H9 (cell line): ENCODE data around the gene ZCCHC8. TPM values are rescaled to one million over a fixed set of nuclear protein-coding genes. Genes with fewer than 3 reads are reported as not detected.

ENCODE experiments used
- DNase-seq: peaks from one replicate; pipeline ENCODE4 v3.0.0-alpha.2; 2017
- H2AFZ ChIP-seq: one replicate; pipeline ENCODE4 v1.6.1; 2013; ENCODE audit warnings: mild to moderate bottlenecking, low read length, control low read depth, moderate library complexity
- H2AK5ac ChIP-seq: 2 replicates; pipeline ENCODE4 v1.6.1; 2013; ENCODE audit warnings: low read length, control low read depth, mixed read lengths; ENCODE audit not compliant: insufficient read length
- H2BK120ac ChIP-seq: one replicate; pipeline ENCODE4 v1.6.1; 2013; ENCODE audit warnings: low read depth, mild to moderate bottlenecking, low read length, control low read depth, inconsistent platforms; ENCODE audit not compliant: poor library complexity, severe bottlenecking
- H2BK12ac ChIP-seq: 2 replicates; pipeline ENCODE4 v1.6.1; 2013; ENCODE audit warnings: low read length, control low read depth, mixed read lengths, low read depth; ENCODE audit not compliant: insufficient read length
- H2BK15ac ChIP-seq: 2 replicates; pipeline ENCODE4 v1.6.1; 2013; ENCODE audit warnings: low read depth, low read length, control low read depth
- H2BK20ac ChIP-seq: one replicate; pipeline ENCODE4 v1.6.1; 2013; ENCODE audit warnings: low read depth, mild to moderate bottlenecking, low read length, control low read depth, inconsistent platforms; ENCODE audit not compliant: poor library complexity, severe bottlenecking
- H2BK5ac ChIP-seq: 2 replicates; pipeline ENCODE4 v1.6.1; 2013; ENCODE audit warnings: low read length, control low read depth, mixed read lengths; ENCODE audit not compliant: insufficient read length
- H3K14ac ChIP-seq: 2 replicates; pipeline ENCODE4 v1.6.1; 2013; ENCODE audit warnings: low read length, control low read depth; ENCODE audit not compliant: insufficient read depth
- H3K18ac ChIP-seq: 2 replicates; pipeline ENCODE4 v1.6.1; 2013; ENCODE audit warnings: low read depth, mild to moderate bottlenecking, mixed read lengths, low read length, control low read depth; ENCODE audit not compliant: insufficient read length
- H3K23ac ChIP-seq: 2 replicates; pipeline ENCODE4 v1.6.1; 2013; ENCODE audit warnings: low read length, control low read depth, mixed read lengths, low read depth; ENCODE audit not compliant: insufficient read length
- H3K23me2 ChIP-seq: 2 replicates; pipeline ENCODE4 v1.6.1; 2013; ENCODE audit warnings: low read depth, mild to moderate bottlenecking, mixed read lengths, low read length, control low read depth; ENCODE audit not compliant: insufficient read length, poor library complexity, severe bottlenecking
- H3K27ac ChIP-seq: 2 replicates; pipeline ENCODE4 v1.5.1; 2013; ENCODE audit warnings: low read length, control low read depth, mixed read lengths, low read depth; ENCODE audit not compliant: insufficient read length
- H3K27me3 ChIP-seq: 2 replicates; pipeline ENCODE4 v1.6.1; 2013; ENCODE audit warnings: low read length, control low read depth, inconsistent platforms; ENCODE audit not compliant: insufficient read depth
- H3K4ac ChIP-seq: 2 replicates; pipeline ENCODE4 v1.6.1; 2013; ENCODE audit warnings: low read depth, mild to moderate bottlenecking, control low read depth, inconsistent platforms, low read length, moderate library complexity
- H3K4me1 ChIP-seq: 2 replicates; pipeline ENCODE4 v1.6.1; 2013; ENCODE audit warnings: low read length, control low read depth, inconsistent platforms; ENCODE audit not compliant: insufficient read depth
- H3K4me2 ChIP-seq: 2 replicates; pipeline ENCODE4 v1.6.1; 2013; ENCODE audit warnings: low read length, control low read depth, mixed read lengths; ENCODE audit not compliant: insufficient read length, insufficient read depth
- H3K56ac ChIP-seq: 2 replicates; pipeline ENCODE4 v1.6.1; 2013; ENCODE audit warnings: low read depth, mild to moderate bottlenecking, mixed read lengths, low read length, control low read depth; ENCODE audit not compliant: insufficient read length
- H3K79me1 ChIP-seq: 2 replicates; pipeline ENCODE4 v1.6.1; 2013; ENCODE audit warnings: low read depth, mild to moderate bottlenecking, moderate library complexity, low read length, control low read depth, inconsistent platforms; ENCODE audit not compliant: insufficient read depth, poor library complexity, severe bottlenecking
- H3K79me2 ChIP-seq: 2 replicates; pipeline ENCODE4 v1.6.1; 2013; ENCODE audit warnings: low read length, control low read depth, inconsistent platforms; ENCODE audit not compliant: insufficient read depth
- H3K9ac ChIP-seq: 2 replicates; pipeline ENCODE4 v1.6.1; 2013; ENCODE audit warnings: low read length, control low read depth, mixed read lengths; ENCODE audit not compliant: insufficient read length; ENCODE audit errors: extremely low read depth
- H3K9me3 ChIP-seq: one replicate; pipeline ENCODE4 v1.6.1; 2013; ENCODE audit warnings: low read depth, low read length, inconsistent platforms; ENCODE audit not compliant: control insufficient read depth
- H3T11ph ChIP-seq: one replicate; pipeline ENCODE4 v1.6.1; 2013; ENCODE audit warnings: mild to moderate bottlenecking, low read length, control low read depth, inconsistent platforms
- H4K20me1 ChIP-seq: one replicate; pipeline ENCODE4 v1.6.1; 2013; ENCODE audit not compliant: control insufficient read depth, insufficient read length, insufficient read depth
- H4K5ac ChIP-seq: 2 replicates; pipeline ENCODE4 v1.6.1; 2013; ENCODE audit warnings: low read depth, mild to moderate bottlenecking, mixed read lengths, low read length, control low read depth; ENCODE audit not compliant: insufficient read length
- H4K8ac ChIP-seq: replicated peaks from 2 replicates; pipeline ENCODE4 v1.6.1; 2013; ENCODE audit warnings: low read length, control low read depth, mixed read lengths, low read depth; ENCODE audit not compliant: insufficient read length
- H4K91ac ChIP-seq: 2 replicates; pipeline ENCODE4 v1.6.1; 2013; ENCODE audit warnings: low read depth, mild to moderate bottlenecking, moderate library complexity, mixed read lengths, low read length, control low read depth; ENCODE audit not compliant: insufficient read length
- H3K27ac Mint-ChIP-seq, 3 experiments: 2 replicates in 2 of 3; 3 replicates in 1 of 3; pipeline ENCODE4 v1.8.0; 2020 to 2021; ENCODE audit warnings: mixed read lengths in 3 of 3, mild to moderate bottlenecking in 1 of 3, moderate library complexity in 1 of 3
- H3K27me3 Mint-ChIP-seq: 2 replicates; pipeline ENCODE4 v1.8.0; 2021; ENCODE audit warnings: low read depth, mild to moderate bottlenecking, moderate library complexity, mixed read lengths
- H3K36me3 Mint-ChIP-seq, 3 experiments: 2 replicates in 2 of 3; 3 replicates in 1 of 3; pipeline ENCODE4 v1.8.0; 2020 to 2021; ENCODE audit warnings: low read depth in 3 of 3, mixed read lengths in 3 of 3; ENCODE audit not compliant: insufficient read depth in 1 of 3
- H3K4me1 Mint-ChIP-seq, 2 experiments: 2 replicates each; pipeline ENCODE4 v1.8.0; 2020; ENCODE audit warnings: mixed read lengths in 2 of 2
- H3K4me3 Mint-ChIP-seq, 2 experiments: 2 replicates in 1 of 2; 3 replicates in 1 of 2; pipeline ENCODE4 v1.8.0; 2020 to 2021; ENCODE audit warnings: mild to moderate bottlenecking in 2 of 2, mixed read lengths in 2 of 2, moderate library complexity in 1 of 2
- H3K9me3 Mint-ChIP-seq, 2 experiments: 2 replicates in 1 of 2; 3 replicates in 1 of 2; pipeline ENCODE4 v1.8.0; 2020; ENCODE audit warnings: mild to moderate bottlenecking in 2 of 2, mixed read lengths in 2 of 2, moderate library complexity in 1 of 2
- CTCF ChIP-seq: fragments of 200-600 bp; sonication (generic); conservative IDR thresholded peaks from 3 replicates; pipeline ENCODE4 v1.8.0; 2021; ENCODE audit warnings: antibody characterized with exemption, mild to moderate bottlenecking
- WGBS: extraction: QIAGEN DNeasy Blood & Tissue Kit; methylation state at CpG from one replicate; pipeline ENCODE4 v1.1.7; 2013; ENCODE audit warnings: missing lambda C conversion rate, low lambda C conversion rate, mixed read lengths; ENCODE audit not compliant: insufficient read length; ENCODE audit errors: extremely low coverage; 5-methylcytosine and 5-hydroxymethylcytosine counted together
- total RNA-seq: library from RNA; stranded (reverse); gene quantifications from 2 replicates; pipeline ENCODE4 v1.2.1, GENCODE V29; 2021

The ZCCHC8 gene
- total RNA-seq, 1 experiment from 2014 or later = 37.3 TPM

- H3K4me2 ChIP-seq = peak overlapping the region; percentile 95
- Mint-ChIP-seq H3K4me1 (peaks cover 16 to 17% of the 10 kb centered on the region in 2 experiments), H3K36me3 (peaks cover 20 to 47% (median 40%) of the 10 kb centered on the region in 3 experiments)
Measured at GRCh38 chr12:122528582-122528981, 27.9 kb upstream of the ZCCHC8 start.

More at GRCh38 chr12:122528582-122528981, 27.9 kb upstream of the ZCCHC8 start:
- Histone ChIP-seq H3K27ac (no peak overlapping the region), H2BK15ac (no peak overlapping the region), H3K9me3 (no peaks in the 10 kb centered on the region), H2BK12ac (no peak overlapping the region), H3K79me2 (peaks cover 32% of the 10 kb centered on the region), H2BK120ac (no peak overlapping the region), H4K20me1 (no peaks in the 10 kb centered on the region), H3K79me1 (no peaks in the 10 kb centered on the region), H2AK5ac (no peak overlapping the region), H3K4ac (no peak overlapping the region), H3K27me3 (no peaks in the 10 kb centered on the region), H3K4me1 (no peaks in the 10 kb centered on the region), H2BK20ac (no peak overlapping the region), H3K14ac (no peak overlapping the region), H3K18ac (no peak overlapping the region), H2AFZ (no peak overlapping the region), H4K91ac (no peak overlapping the region), H3K23me2 (peaks cover 4% of the 10 kb centered on the region), H3K23ac (no peak overlapping the region), H3K9ac (no peak overlapping the region), H4K8ac (no peak overlapping the region), H4K5ac (no peak overlapping the region), H3T11ph (no peak overlapping the region), H3K56ac (no peak overlapping the region), H2BK5ac (no peak overlapping the region)
- Mint-ChIP-seq H3K27ac (no peak overlapping the region; a peak in 1 of 7 replicates), H3K9me3 (no peaks in the 10 kb centered on the region), H3K4me3 (no peak overlapping the region; a peak in 1 of 5 replicates), H3K27me3 (no peaks in the 10 kb centered on the region)
- no peak for TF ChIP-seq CTCF
- no peak for DNase-seq
- no CpG with 5 or more reads among the region's 7 CpGs for WGBS
